HG03439 (cell line): ENCODE results near the gene CIDEA.

Experiments
- ATAC-seq: cut with Tn5 transposase; IDR thresholded peaks from one replicate; pipeline ENCODE4 v1.9.1; 2021; ENCODE audit warnings: mild to moderate bottlenecking, moderate library complexity; ENCODE audit not compliant: unreplicated experiment

The CIDEA gene

GRCh38 chr18:12317664-12318333, 63.6 kb downstream of the CIDEA start:
- ATAC-seq = no peak

GRCh38 chr18:12318334-12318697, 64.2 kb downstream of the CIDEA start:
- no peak for ATAC-seq

- ATAC-seq = no peak
Observed at GRCh38 chr18:12318857-12319256, 64.7 kb downstream of the CIDEA start.

GRCh38 chr18:12321333-12321732, 67.2 kb downstream of the CIDEA start:
- peak; percentile 67 for ATAC-seq

- no peak for ATAC-seq
Observed at GRCh38 chr18:12324991-12325725, 71.0 kb downstream of the CIDEA start.

- no peak for ATAC-seq
Observed at GRCh38 chr18:12325726-12326245, 71.6 kb downstream of the CIDEA start.

- ATAC-seq = no peak
Observed at GRCh38 chr18:12326711-12327460, 72.7 kb downstream of the CIDEA start.
